Measurements from ENCODE around the gene MAGI1.

The MAGI1 gene

DNA sequence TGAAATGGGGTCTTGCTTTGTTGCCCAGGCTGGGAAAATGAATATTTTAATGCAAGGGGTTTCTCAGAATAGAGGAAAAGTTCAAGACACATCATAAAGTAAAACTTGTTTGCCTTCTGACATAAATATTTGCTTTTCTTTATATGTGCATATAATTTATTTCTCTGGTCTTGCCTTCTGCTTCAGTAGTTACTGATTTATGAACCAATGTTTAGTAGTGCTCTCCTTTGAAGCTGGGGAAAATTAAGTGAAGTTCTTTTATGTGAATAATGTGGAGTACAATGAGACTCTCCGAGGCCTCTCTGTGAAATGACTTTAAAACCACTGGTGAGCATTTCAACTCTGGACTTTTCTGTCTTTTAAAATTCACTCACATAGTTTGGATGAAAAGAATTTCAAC lies 55.6 kb downstream of the MAGI1 start (continued):
- TF ChIP-seq, protein P1, sequence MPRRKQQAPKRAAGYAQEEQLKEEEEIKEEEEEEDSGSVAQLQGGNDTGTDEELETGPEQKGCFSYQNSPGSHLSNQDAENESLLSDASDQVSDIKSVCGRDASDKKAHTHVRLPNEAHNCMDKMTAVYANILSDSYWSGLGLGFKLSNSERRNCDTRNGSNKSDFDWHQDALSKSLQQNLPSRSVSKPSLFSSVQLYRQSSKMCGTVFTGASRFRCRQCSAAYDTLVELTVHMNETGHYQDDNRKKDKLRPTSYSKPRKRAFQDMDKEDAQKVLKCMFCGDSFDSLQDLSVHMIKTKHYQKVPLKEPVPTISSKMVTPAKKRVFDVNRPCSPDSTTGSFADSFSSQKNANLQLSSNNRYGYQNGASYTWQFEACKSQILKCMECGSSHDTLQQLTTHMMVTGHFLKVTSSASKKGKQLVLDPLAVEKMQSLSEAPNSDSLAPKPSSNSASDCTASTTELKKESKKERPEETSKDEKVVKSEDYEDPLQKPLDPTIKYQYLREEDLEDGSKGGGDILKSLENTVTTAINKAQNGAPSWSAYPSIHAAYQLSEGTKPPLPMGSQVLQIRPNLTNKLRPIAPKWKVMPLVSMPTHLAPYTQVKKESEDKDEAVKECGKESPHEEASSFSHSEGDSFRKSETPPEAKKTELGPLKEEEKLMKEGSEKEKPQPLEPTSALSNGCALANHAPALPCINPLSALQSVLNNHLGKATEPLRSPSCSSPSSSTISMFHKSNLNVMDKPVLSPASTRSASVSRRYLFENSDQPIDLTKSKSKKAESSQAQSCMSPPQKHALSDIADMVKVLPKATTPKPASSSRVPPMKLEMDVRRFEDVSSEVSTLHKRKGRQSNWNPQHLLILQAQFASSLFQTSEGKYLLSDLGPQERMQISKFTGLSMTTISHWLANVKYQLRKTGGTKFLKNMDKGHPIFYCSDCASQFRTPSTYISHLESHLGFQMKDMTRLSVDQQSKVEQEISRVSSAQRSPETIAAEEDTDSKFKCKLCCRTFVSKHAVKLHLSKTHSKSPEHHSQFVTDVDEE (CRISPR knock-in tag; IDR thresholded peaks at IDR 0.05) = no peak
- TF ChIP-seq ARNTL (CRISPR knock-in tag; IDR thresholded peaks at IDR 0.05; ENCODE audit: borderline replicate concordance, low read depth) (no peak), POU6F1 (CRISPR knock-in tag; IDR thresholded peaks at IDR 0.05; ENCODE audit: borderline replicate concordance, low read depth) (no peak), RARB (CRISPR knock-in tag; IDR thresholded peaks at IDR 0.05) (no peak), TCF4 (CRISPR knock-in tag; IDR thresholded peaks at IDR 0.05; ENCODE audit: borderline replicate concordance) (no peak), PPARA (CRISPR knock-in tag; IDR thresholded peaks at IDR 0.05; ENCODE audit: borderline replicate concordance) (no peak), ZNF70 (CRISPR knock-in tag; IDR thresholded peaks at IDR 0.05) (no peak), OSR1 (CRISPR knock-in tag; IDR thresholded peaks at IDR 0.05) (no peak), CSDC2 (CRISPR knock-in tag; IDR thresholded peaks at IDR 0.05) (no peak), ZFP30 (CRISPR knock-in tag; IDR thresholded peaks at IDR 0.05) (no peak)

DNA sequence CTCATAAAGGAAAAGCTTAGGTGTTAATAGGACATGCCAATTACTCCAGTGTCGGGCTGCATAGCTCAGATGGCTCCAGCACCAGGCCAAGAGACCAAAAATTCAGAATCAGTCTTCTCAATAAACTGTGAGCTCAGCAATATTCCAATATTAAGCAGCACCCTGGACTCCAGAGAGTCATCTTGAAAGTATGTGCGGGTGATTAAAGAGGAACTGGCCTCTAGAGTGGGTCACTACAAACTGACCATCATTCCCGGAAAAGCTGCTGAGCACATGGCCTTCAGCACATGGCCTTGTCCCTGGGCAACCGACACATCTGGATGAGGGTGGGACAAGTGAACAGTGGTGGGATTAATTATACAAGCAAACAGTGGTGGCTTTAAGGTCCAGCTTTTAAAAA lies 59.0 kb downstream of the MAGI1 start:
- ATAC-seq = no peak
- TF ChIP-seq TCF4 (CRISPR knock-in tag; IDR thresholded peaks at IDR 0.05; ENCODE audit: borderline replicate concordance) (no peak), CSDC2 (CRISPR knock-in tag; IDR thresholded peaks at IDR 0.05) (no peak), ARNTL (CRISPR knock-in tag; IDR thresholded peaks at IDR 0.05; ENCODE audit: borderline replicate concordance, low read depth) (no peak), CREB5 (CRISPR knock-in tag; IDR thresholded peaks at IDR 0.05; ENCODE audit: low read depth) (no peak), ZNF70 (CRISPR knock-in tag; IDR thresholded peaks at IDR 0.05) (no peak), POU6F1 (CRISPR knock-in tag; IDR thresholded peaks at IDR 0.05; ENCODE audit: borderline replicate concordance, low read depth) (no peak), ISL1 (CRISPR knock-in tag; IDR thresholded peaks at IDR 0.05) (no peak), ZFP3 (CRISPR knock-in tag; IDR thresholded peaks at IDR 0.05) (no peak), TOX (CRISPR knock-in tag; IDR thresholded peaks at IDR 0.05; ENCODE audit: borderline replicate concordance) (no peak), SNAI2 (CRISPR knock-in tag; IDR thresholded peaks at IDR 0.05) (no peak), ZC3H10 (CRISPR knock-in tag; IDR thresholded peaks at IDR 0.05) (no peak), RARB (CRISPR knock-in tag; IDR thresholded peaks at IDR 0.05) (no peak), ZFP30 (CRISPR knock-in tag; IDR thresholded peaks at IDR 0.05) (no peak)
- TF ChIP-seq, protein P1 (CRISPR knock-in tag; IDR thresholded peaks at IDR 0.05) = no peak

- no peak for ATAC-seq
- TF ChIP-seq ZC3H10 (CRISPR knock-in tag; IDR thresholded peaks at IDR 0.05) (no peak), ZNF70 (CRISPR knock-in tag; IDR thresholded peaks at IDR 0.05) (no peak), CSDC2 (CRISPR knock-in tag; IDR thresholded peaks at IDR 0.05) (no peak)
- TF ChIP-seq, protein P1 (CRISPR knock-in tag; IDR thresholded peaks at IDR 0.05) = no peak
Measured at GRCh38 chr3:65979162-65979561, 59.6 kb downstream of the MAGI1 start.
